Mucosa of descending colon (tissue), 3 donors: Measurements from ENCODE around the gene GMCL2. TPM values are rescaled to one million over a fixed set of nuclear protein-coding genes. Genes with fewer than 3 reads are reported as not detected.

Experiments
- ATAC-seq: fragments of 200-7000 bp; cut with Tn5 transposase; one replicate; pipeline ENCODE4 v1.9.1; 2020; ENCODE audit warnings: mild to moderate bottlenecking, moderate library complexity
- DNase-seq, 3 donors: peaks; one replicate each; pipeline ENCODE4 v3.0.0-alpha.2; 2020
- H3K36me3 ChIP-seq: fragments of 200-600 bp; one replicate; pipeline ENCODE4 v1.8.0; 2021; ENCODE audit warnings: low read depth, mild to moderate bottlenecking
- H3K4me1 ChIP-seq: fragments of 200-600 bp; one replicate; pipeline ENCODE4 v1.8.0; 2021; ENCODE audit warnings: low read depth, mild to moderate bottlenecking
- H3K4me3 ChIP-seq: fragments of 200-600 bp; one replicate; pipeline ENCODE4 v1.8.0; 2021; ENCODE audit warnings: mild to moderate bottlenecking
- H3K9me3 ChIP-seq: fragments of 200-600 bp; one replicate; pipeline ENCODE4 v1.8.0; 2021; ENCODE audit warnings: mild to moderate bottlenecking
- intact Hi-C, 2 donors: fragments of 100-400 bp; cut with DNase I in 1 of 2; cut with micrococcal nuclease in 1 of 2; formaldehyde crosslinking; loops; one replicate each; pipeline versions ENCODE4 v1.11.0 to v1.11.1; 2022; cut with DNase I, micrococcal nuclease
- total RNA-seq, 3 donors: library from RNA; stranded (reverse); fragmentation: NEBNext Ultra II Directional in 2 of 3; extraction: Animal tissue kit (Norgen Biotek cat#: 25700) in 2 of 3; gene quantifications; one replicate each; pipeline versions ENCODE4 v1.2.1 to v1.2.4, GENCODE V29; 2021 to 2023
- TF ChIP-seq, protein P1 (sequence below): fragments of 200-600 bp; IDR thresholded peaks from one replicate; pipeline ENCODE4 v1.8.0; 2022; ENCODE audit warnings: antibody characterized with exemption, mild to moderate bottlenecking
- donor health status: DM: no; HTN: no; CAD: no; lungs with moderate emphysema.
- donor health status: DM: no; HTN: no; CAD: no.
- donor health status: DM: no; HTN: yes; CAD: no.

Gene GMCL2
- total RNA-seq, 3 donors from 2014 or later, result not detected

GRCh38 chr5:178193251-178193809 is 6.2 kb upstream of the GMCL2 start:
- Histone ChIP-seq H3K4me3 (no peak overlapping the region), H3K9me3 (no peaks in the 10 kb centered on the region), H3K4me1 (no peaks in the 10 kb centered on the region), H3K36me3 (no peaks in the 10 kb centered on the region)
- DNase-seq (no peak), ATAC-seq (no peak)
- TF ChIP-seq, protein P1, sequence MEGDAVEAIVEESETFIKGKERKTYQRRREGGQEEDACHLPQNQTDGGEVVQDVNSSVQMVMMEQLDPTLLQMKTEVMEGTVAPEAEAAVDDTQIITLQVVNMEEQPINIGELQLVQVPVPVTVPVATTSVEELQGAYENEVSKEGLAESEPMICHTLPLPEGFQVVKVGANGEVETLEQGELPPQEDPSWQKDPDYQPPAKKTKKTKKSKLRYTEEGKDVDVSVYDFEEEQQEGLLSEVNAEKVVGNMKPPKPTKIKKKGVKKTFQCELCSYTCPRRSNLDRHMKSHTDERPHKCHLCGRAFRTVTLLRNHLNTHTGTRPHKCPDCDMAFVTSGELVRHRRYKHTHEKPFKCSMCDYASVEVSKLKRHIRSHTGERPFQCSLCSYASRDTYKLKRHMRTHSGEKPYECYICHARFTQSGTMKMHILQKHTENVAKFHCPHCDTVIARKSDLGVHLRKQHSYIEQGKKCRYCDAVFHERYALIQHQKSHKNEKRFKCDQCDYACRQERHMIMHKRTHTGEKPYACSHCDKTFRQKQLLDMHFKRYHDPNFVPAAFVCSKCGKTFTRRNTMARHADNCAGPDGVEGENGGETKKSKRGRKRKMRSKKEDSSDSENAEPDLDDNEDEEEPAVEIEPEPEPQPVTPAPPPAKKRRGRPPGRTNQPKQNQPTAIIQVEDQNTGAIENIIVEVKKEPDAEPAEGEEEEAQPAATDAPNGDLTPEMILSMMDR, result no peak
- intact Hi-C loops, result no loop called here

DNA sequence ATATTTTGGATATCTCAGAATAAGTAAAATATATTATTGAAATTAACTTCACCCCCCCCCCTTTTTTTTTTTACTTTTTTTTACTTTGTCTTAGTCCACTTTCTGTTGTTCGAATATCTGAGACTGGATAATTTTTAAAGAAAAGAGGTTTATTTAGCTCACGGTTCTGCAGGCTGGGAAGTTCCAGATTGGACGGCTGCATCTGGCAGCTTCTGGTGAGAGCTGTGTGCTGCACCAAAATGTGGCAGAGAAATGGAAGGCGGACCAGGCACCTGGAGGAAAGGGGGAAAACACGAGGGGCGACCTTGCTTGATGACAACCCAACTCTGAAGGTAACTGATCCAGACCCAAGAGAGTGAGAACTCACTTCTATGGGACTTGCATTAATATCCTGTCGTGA is 5.6 kb upstream of the GMCL2 start:
- TF ChIP-seq, protein P1, result no peak
- intact Hi-C loops, result no loop called here
- H3K4me1 ChIP-seq, result no peaks in the 10 kb centered on the region

GRCh38 chr5:178192244-178192643 is 5.1 kb upstream of the GMCL2 start:
- Histone ChIP-seq H3K36me3 (no peaks in the 10 kb centered on the region), H3K9me3 (no peaks in the 10 kb centered on the region), H3K4me3 (no peak overlapping the region), H3K4me1 (no peaks in the 10 kb centered on the region)
- intact Hi-C loops, result no loop called here
- DNase-seq (no peak), ATAC-seq (no peak)
- TF ChIP-seq, protein P1, result no peak

More for the DNA sequence above, 5.6 kb upstream of the GMCL2 start:
- ATAC-seq (no peak), DNase-seq (no peak)
- Histone ChIP-seq H3K36me3 (no peaks in the 10 kb centered on the region), H3K4me3 (no peak overlapping the region), H3K9me3 (no peaks in the 10 kb centered on the region)

DNA sequence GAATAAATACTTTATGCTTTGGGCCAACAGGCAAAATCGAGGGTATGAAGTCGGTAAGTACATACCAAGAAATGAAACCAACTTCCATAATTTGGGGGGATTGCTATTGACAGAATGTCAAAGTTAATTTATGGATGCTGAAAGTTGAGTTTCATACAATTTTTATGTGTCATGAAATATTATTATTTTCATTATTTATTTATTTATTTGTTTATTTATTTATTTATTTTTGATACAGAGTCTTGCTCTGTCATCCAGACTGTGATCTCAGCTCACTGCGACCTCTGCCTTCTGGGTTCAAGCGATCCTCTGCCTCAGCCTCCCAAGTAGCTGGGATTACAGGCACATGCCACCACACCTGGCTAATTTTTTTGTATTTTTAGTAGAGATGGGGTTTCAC is 4.5 kb upstream of the GMCL2 start:
- TF ChIP-seq, protein P1, result no peak

DNA sequence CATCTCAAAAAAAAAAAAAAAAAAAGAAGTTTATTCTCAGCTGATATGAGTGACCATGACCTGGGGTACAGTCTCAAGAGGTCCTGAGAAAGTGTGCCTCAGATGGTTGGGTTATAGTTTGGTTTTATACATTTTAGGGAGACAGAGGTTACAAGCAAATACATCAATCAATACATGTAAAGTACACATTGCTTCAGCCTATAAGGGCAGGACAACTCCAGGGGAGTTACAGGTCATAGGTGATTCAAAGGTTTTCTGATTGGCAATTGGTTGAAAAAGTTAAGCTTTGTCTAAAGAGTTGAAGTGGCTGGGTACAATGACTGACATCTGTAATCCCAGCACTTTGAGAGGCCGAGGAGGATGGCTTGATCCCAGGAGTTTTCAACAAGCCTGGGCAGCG is 2.3 kb upstream of the GMCL2 start:
- intact Hi-C loops, result no loop called here
- ATAC-seq (no peak), DNase-seq (no peak)
- TF ChIP-seq, protein P1, result no peak
- Histone ChIP-seq H3K36me3 (no peaks in the 10 kb centered on the region), H3K4me1 (no peaks in the 10 kb centered on the region), H3K9me3 (no peaks in the 10 kb centered on the region), H3K4me3 (no peak overlapping the region)

More for the DNA sequence above, 4.5 kb upstream of the GMCL2 start:
- ATAC-seq (no peak), DNase-seq (no peak)
- no peaks in the 10 kb centered on the region for H3K36me3 ChIP-seq
- no peaks in the 10 kb centered on the region for H3K9me3 ChIP-seq
- intact Hi-C loops, result no loop called here
- H3K4me3 ChIP-seq, result no peak overlapping the region
- H3K4me1 ChIP-seq, result no peaks in the 10 kb centered on the region

GRCh38 chr5:178186427-178186826 is 744 bp downstream of the GMCL2 start:
- no peaks in the 10 kb centered on the region for H3K9me3 ChIP-seq
- DNase-seq (no peak), ATAC-seq (no peak)

More at GRCh38 chr5:178186427-178186826, 744 bp downstream of the GMCL2 start:
- TF ChIP-seq, protein P1, result no peak
- no peak overlapping the region for H3K4me3 ChIP-seq
- intact Hi-C loops, result no loop called here
- H3K36me3 ChIP-seq, result no peaks in the 10 kb centered on the region
- H3K4me1 ChIP-seq, result no peaks in the 10 kb centered on the region
